Tibial nerve (tissue), 4 donors: ENCODE data around the gene PSD4. TPM values are rescaled to one million over a fixed set of nuclear protein-coding genes. Genes with fewer than 3 reads are reported as not detected.
A peak's percentile ranks its signal among the peaks of the same experiment; 100 is the strongest.

Experiments
- DNase-seq, 2 donors: peaks; one replicate each; pipeline ENCODE4 v3.0.0-alpha.2; 2019; ENCODE audit warnings: low spot score in 2 of 2
- H3K27ac ChIP-seq, 4 donors: fragments of 200-600 bp; sonication (generic) in 3 of 4; one replicate each; pipeline ENCODE4 v1.5.1; 2017 to 2019; ENCODE audit warnings: mild to moderate bottlenecking in 1 of 4
- H3K27me3 ChIP-seq, 2 donors: fragments of 200-600 bp; sonication (generic) in 1 of 2; one replicate each; pipeline versions ENCODE4 v1.5.1 to v1.6.0; 2017 to 2019
- H3K36me3 ChIP-seq, 3 donors: fragments of 200-600 bp; sonication (generic); one replicate each; pipeline ENCODE4 v1.5.1; 2018 to 2019
- H3K4me1 ChIP-seq, 4 donors: fragments of 200-600 bp; sonication (generic) in 3 of 4; one replicate each; pipeline ENCODE4 v1.5.1; 2017 to 2019
- H3K4me3 ChIP-seq, 4 donors: fragments of 200-600 bp; sonication (generic) in 3 of 4; one replicate each; pipeline ENCODE4 v1.5.1; 2017 to 2019; ENCODE audit warnings: mild to moderate bottlenecking in 1 of 4, moderate library complexity in 1 of 4
- H3K9me3 ChIP-seq, 4 donors: fragments of 200-600 bp; sonication (generic) in 3 of 4; one replicate each; pipeline ENCODE4 v1.5.1; 2017 to 2019
- EP300 ChIP-seq, 2 donors: sonication (generic); formaldehyde crosslinking; IDR thresholded peaks; one replicate each; pipeline ENCODE4 v1.6.1; 2017; ENCODE audit warnings: antibody characterized with exemption in 2 of 2, mild to moderate bottlenecking in 1 of 2
- POLR2A ChIP-seq, 2 donors: fragments of 450-650 bp; IDR thresholded peaks; one replicate each; pipeline ENCODE4 v1.6.1; 2017; ENCODE audit warnings: antibody characterized with exemption in 2 of 2, mild to moderate bottlenecking in 2 of 2, moderate library complexity in 2 of 2
- WGBS, 2 donors: methylation state at CpG; one replicate each; pipeline ENCODE4 v1.1.5; 2018; 5-methylcytosine and 5-hydroxymethylcytosine counted together
- total RNA-seq, 4 donors: library from RNA; depleted of rRNA; stranded (reverse); fragments of >200 nt; gene quantifications; one replicate each; pipeline ENCODE4 v1.1.0, GENCODE V29; 2016
- TF ChIP-seq, protein P1 (sequence below), 5 experiments: fragments of 200-600 bp in 3 of 5; fragments of 450-650 bp in 2 of 5; sonication (generic) in 3 of 5; IDR thresholded peaks; one replicate each; pipeline ENCODE4 v1.5.1; 2016 to 2019; ENCODE audit warnings: antibody characterized with exemption in 5 of 5, mild to moderate bottlenecking in 3 of 5, moderate library complexity in 2 of 5

Gene PSD4
- total RNA-seq, 4 donors from 2014 or later: 8.7 to 20.7 (median 11.3) TPM

DNA sequence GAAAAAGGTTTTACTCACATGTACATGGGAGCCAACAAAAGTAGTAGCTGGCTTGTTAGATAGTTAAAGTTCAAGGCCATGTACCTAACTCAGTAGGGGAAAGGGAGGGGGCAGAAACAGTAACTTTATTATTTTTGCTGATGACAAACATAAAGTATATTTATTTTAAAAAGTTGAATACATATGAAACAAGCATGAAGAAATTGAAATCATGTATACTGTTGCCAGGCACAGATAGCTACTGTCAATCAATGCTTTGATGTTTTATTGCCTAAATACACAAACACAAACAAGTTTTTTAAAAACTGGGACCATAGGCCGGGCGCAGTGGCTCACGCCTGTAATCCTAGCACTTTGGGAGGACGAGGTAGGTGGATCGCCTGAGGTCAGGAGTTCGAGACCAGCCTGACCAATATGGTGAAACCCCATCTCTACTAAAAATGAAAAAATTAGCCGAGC lies 7.6 kb upstream of the PSD4 start:
- H3K27ac ChIP-seq: peak overlapping the region in 1 of 4 donors; percentile 64
- TF ChIP-seq, protein P1, sequence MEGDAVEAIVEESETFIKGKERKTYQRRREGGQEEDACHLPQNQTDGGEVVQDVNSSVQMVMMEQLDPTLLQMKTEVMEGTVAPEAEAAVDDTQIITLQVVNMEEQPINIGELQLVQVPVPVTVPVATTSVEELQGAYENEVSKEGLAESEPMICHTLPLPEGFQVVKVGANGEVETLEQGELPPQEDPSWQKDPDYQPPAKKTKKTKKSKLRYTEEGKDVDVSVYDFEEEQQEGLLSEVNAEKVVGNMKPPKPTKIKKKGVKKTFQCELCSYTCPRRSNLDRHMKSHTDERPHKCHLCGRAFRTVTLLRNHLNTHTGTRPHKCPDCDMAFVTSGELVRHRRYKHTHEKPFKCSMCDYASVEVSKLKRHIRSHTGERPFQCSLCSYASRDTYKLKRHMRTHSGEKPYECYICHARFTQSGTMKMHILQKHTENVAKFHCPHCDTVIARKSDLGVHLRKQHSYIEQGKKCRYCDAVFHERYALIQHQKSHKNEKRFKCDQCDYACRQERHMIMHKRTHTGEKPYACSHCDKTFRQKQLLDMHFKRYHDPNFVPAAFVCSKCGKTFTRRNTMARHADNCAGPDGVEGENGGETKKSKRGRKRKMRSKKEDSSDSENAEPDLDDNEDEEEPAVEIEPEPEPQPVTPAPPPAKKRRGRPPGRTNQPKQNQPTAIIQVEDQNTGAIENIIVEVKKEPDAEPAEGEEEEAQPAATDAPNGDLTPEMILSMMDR (IDR thresholded peaks at IDR 0.05): no peak
- TF ChIP-seq POLR2A (IDR thresholded peaks at IDR 0.05): no peak
- no peaks in the 10 kb centered on the region for H3K27me3 ChIP-seq
- no peak overlapping the region for H3K4me3 ChIP-seq
- H3K36me3 ChIP-seq: no peaks in the 10 kb centered on the region
- H3K9me3 ChIP-seq: no peaks in the 10 kb centered on the region
- no peak for DNase-seq
- no peaks in the 10 kb centered on the region for H3K4me1 ChIP-seq
- WGBS, 2 donors: 92 to 93% methylated on average over 7 of the region's 7 CpGs

DNA sequence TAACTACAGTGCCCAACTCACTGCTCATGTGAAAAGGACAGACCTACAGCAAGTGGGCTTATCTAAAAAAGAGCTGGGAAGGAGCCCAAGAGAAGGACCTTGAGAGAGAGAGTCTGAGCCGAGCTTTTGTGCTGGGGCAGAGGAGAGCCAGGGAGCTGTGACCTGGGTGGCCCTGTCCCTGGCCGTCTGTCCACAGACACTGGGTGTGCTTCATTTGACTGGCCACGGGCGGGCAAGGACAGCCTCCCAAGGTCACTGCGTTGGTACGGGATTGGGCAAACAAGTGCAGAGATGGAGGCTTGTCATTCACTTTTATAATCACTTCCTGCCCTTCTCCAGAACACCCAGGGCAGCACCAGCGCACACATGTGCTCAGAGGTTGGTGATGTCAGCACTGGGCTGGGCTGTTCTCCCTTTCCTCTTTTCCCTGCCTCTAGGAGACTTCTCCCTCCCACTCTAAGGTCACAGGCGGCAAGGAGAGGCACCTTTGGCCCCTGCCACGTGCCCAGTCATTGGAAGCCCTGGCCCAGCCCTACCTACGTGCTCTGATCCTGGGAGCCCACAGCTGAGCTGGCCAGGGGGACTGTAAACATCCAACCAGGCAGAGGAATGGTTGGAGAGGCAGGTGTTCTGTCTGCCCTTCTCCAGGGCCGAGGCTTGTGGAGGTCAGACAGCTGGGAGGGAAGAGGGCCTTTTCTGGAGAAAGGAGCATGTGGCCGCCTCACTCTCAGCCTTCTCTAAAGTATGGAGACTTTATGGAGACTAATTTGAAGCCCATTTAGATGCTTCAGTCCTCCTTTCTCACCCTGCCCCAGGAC lies 6.4 kb upstream of the PSD4 start:
- no peak for TF ChIP-seq POLR2A (IDR thresholded peaks at IDR 0.05)
- TF ChIP-seq, protein P1 (IDR thresholded peaks at IDR 0.05): no peak
- TF ChIP-seq EP300 (IDR thresholded peaks at IDR 0.05): no peak
- Histone ChIP-seq H3K4me3 (no peak overlapping the region), H3K9me3 (no peaks in the 10 kb centered on the region), H3K4me1 (no peaks in the 10 kb centered on the region), H3K36me3 (no peaks in the 10 kb centered on the region), H3K27me3 (no peaks in the 10 kb centered on the region), H3K27ac (peak overlapping the region in 1 of 4 donors; percentile 64)
- no peak for DNase-seq
- WGBS, 2 donors: 36 to 50% methylated on average over 12 of the region's 12 CpGs

DNA sequence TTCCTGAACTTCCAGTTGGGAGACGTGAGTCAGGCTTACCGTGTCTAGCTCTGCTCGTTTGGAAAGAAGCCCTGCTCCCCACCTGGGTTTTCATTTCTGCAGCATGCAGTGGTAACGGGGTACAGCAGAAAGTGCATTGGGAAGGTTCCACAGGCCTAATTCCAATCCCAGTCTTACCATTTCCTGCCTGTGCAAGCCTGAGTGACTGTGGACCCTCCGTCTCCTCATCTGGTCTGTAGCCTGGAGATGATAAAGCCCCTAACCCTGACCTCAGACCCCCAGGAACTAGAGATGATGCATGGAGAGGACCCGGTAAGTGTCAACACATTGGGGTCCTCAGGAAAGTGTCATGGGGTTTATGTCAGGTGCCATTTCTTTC lies 5.8 kb upstream of the PSD4 start:
- Histone ChIP-seq H3K36me3 (no peaks in the 10 kb centered on the region), H3K27ac (peak overlapping the region in 1 of 4 donors; percentile 64), H3K4me1 (peaks cover 0 to under 1% (median 0%) of the 10 kb centered on the region in 4 donors), H3K9me3 (no peaks in the 10 kb centered on the region), H3K27me3 (no peaks in the 10 kb centered on the region), H3K4me3 (no peak overlapping the region)
- TF ChIP-seq POLR2A (IDR thresholded peaks at IDR 0.05) (no peak), EP300 (IDR thresholded peaks at IDR 0.05) (no peak)
- TF ChIP-seq, protein P1 (IDR thresholded peaks at IDR 0.05): no peak
- 80 to 83% methylated on average over 6 of the region's 6 CpGs for WGBS, 2 donors
- DNase-seq: no peak

DNA sequence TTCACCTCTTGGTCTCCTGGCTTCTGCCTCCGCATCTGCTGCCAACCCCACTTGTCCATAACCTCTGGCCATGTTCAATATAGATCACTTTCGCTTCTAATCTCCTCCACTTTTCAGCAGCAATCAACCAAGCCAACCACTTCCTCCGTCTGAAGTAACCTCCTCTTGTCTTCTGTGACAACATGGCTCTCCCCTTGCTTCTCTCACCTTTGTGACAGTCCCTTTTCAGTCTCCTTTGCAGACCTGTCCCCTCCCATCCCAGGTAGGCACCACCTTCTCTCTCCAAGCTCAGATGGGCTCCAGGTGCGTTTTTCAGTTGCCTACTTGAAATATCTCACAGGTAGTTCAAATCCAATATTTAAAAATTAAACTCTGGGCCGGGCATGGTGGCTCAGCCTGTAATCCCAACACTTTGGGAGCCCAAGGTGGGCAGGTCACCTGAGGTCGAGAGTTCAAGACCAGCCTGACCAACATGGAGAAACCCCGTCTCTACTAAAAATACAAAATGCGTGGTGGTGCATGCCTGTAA lies 4.7 kb upstream of the PSD4 start:
- Histone ChIP-seq H3K36me3 (no peaks in the 10 kb centered on the region), H3K4me3 (no peak overlapping the region), H3K27ac (no peak overlapping the region), H3K4me1 (peaks cover 0 to 7% (median 0%) of the 10 kb centered on the region in 4 donors), H3K9me3 (no peaks in the 10 kb centered on the region), H3K27me3 (no peaks in the 10 kb centered on the region)
- no peak for DNase-seq
- TF ChIP-seq EP300 (IDR thresholded peaks at IDR 0.05): no peak
- WGBS, 2 donors: 94% methylated on average over 8 of the region's 8 CpGs

DNA sequence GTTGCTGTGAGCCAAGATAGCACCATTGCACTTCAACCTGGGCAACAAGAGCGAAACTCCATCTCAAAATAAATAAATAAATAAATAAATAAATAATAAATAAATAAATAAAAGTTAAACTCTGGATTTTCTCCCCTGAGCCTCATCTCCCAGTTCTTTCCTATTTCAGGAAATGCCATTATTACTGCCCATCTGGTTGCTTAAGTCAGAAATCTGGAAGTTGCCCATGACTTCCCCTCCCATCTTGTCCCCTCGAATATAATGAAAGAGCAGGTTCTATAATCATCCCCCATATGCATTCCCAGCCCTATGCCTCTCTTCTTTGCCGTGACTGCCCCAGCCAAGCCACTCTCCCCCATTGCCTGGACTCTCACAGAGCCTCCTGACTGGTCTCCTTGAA lies 4.2 kb upstream of the PSD4 start:
- no peak for DNase-seq
- 90 to 92% methylated on average over 3 of the region's 3 CpGs for WGBS, 2 donors
- Histone ChIP-seq H3K27me3 (no peaks in the 10 kb centered on the region), H3K4me3 (no peak overlapping the region), H3K36me3 (no peaks in the 10 kb centered on the region), H3K27ac (no peak overlapping the region), H3K9me3 (no peaks in the 10 kb centered on the region), H3K4me1 (peaks cover 0 to 7% (median 0%) of the 10 kb centered on the region in 4 donors)
- TF ChIP-seq, protein P1 (IDR thresholded peaks at IDR 0.05): no peak
- TF ChIP-seq EP300 (IDR thresholded peaks at IDR 0.05) (no peak), POLR2A (IDR thresholded peaks at IDR 0.05) (no peak)
